GOT3 (cell line): ENCODE measurements around the gene CLDN11.

Source experiments
- DNase-seq: peaks from one replicate; lab custom pipeline; 2025; ENCODE audit warnings: mixed read lengths; lab: John Stamatoyannopoulos, UW

CLDN11 gene

DNA sequence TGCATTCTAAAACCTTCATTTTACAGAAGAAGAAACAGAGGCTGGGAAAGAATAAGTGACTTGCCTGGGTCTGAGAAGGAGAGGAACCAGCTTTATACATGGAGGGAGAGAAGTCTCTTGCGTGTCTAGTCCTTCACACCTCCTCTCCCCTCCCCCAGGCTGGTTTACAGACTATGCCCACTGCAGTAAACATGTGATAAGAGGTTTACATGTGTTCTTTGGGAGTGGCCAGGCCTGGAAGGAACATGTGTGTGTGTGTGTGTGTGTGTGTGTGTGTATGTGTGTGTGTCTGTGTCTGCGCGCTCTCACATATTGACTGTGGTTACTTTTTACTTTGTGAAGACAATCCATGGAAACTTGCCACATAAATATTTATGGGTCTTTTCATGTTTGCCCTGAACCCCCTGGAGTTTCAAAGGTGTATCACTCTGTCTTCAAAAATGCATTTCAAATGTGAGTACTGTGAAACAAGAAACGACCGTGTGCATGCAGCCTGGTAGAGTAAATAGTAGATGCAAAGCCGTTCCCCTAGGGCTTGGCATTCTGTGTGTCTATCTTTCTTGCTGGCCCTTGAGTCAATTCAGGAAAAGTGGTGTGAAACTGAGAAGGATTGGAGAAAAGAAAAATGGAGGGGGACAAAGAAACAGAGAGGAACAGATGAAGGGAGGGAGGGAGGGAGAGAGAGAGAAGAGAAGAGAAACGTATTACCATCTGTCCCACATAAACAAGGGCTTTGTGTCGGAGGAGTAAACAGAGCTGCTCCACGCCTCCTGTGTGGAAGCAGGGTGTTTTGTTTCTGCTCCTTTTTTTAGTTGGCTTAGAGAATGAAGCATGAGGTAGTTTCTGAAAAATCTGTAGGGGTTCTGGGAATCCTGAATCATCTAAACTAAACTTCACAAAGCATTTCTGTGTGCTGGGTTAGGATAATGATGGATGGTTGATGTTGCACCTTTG, 51.7 kb downstream of the CLDN11 start:
- no peak for DNase-seq

DNA sequence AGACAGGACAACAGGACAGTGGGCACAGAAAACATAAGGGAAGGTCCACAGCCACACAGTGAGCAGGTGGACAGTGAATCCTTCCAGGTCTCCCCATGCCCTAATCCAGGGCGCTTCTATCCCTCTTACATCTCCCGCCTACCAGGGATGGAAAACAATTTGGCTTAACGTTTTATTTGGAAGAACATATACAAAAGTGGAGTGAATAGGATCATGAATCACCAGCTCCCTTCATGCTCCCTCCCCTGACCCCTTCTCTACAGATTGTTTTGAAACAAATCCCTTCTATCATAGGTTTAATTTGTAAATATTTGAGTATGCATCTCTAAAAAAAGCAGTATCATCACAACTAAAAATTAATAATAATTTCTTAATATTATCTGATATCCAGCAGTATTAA, 52.5 kb downstream of the CLDN11 start:
- no peak for DNase-seq

DNA sequence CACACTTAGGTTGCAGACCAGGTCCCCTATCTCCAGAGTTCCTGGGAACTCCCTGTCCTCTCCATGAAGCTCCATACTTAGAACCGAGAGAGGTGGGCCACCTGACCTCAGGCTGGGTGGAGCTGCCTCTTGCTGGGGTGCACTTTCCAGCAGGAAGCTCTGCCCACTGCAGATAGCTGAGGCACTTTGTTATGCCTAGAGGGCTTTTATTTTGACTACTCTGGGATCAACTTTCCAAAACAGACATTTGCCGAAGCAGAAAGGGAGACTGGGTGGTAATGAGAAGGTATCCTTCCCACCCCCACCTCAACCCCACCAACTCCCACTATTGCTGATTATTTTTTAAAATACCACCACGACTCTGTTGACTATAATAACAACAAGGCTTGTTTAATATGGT, 54.7 kb downstream of the CLDN11 start:
- no peak for DNase-seq

DNA sequence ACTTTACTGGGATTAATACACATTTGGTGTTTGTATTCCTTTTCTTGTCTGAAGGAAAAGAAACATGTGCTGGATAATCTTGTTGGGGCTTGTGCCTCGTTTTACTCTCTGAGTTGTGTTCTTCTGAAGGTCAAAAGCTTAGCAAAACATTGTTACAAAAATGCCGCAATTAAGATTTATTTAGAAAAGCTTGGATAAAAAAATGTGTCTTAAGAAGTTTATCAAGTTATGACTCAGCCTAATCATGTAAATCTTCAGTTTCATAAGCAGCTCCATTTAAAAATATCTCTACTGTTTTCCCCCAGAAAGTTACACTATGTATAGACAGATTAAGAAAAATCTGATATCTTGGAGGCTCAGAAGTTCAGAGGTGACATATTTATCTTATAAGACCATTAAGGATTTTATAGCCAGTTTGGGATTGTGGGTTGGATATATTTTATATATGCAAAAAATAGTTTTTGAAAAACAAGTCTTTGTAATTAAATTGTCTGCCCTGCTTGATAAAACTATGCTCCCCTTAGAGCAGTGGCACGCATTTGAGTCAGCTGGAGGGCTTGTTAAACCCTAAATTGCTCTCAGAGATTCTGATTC, 56.5 kb downstream of the CLDN11 start:
- DNase-seq: no peak

DNA sequence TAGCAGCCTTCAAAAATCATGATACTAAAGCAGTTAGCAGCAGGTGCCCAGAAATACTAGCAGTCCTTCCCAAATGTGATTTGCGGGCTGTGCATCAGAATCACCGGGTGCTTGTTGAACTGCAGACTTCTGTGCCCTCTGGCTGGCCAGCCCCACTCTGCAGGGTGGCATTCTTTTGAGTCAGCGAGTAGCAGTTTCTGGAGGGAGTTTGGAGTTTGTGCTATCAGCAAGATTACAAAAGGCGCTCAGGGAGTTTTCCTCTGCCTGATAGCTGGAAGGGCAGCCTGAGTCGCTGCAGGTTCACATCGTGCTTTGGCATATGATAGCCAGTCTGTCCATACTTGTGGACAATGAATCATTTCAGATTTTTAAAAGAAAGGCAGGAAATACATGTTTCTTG, 57.6 kb downstream of the CLDN11 start:
- DNase-seq: no peak

DNA sequence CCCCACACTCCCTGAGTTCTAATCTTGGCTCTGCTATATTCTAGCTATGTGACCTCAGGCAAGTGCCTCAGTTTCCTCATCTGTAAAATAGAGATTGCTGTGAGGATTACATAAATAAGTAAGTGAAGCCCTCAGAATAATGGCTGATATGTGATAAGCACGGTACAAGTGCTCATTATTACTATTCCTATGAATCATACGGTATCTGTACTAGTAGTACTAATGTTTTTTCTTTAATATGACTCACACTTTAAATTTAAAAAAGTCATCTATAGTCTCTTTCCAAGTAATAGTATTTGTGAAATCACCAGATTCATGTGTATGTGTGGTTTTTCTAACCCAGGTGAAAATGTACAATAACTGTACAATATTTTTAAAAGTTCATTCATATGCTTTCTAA, 58.7 kb downstream of the CLDN11 start:
- DNase-seq: no peak

DNA sequence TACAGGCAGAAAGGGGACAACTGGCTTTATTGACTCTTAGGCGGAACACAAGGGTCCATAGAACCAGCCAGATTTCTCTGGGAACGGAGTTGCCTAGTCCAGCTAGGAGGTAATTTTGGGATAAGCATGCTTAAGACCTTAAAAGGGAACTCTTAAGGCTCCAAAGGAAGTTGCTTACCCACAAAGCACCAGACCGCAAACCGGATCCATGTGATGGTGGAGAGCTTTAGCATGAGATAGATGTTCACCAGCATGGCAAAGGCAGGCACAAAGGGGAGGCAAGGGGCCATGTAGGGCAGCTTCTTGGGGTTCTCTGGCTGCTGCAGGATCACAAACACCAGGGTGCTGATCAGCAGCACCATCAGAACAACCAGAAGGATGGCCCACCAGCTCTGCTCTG, 61.4 kb downstream of the CLDN11 start:
- DNase-seq: no peak

DNA sequence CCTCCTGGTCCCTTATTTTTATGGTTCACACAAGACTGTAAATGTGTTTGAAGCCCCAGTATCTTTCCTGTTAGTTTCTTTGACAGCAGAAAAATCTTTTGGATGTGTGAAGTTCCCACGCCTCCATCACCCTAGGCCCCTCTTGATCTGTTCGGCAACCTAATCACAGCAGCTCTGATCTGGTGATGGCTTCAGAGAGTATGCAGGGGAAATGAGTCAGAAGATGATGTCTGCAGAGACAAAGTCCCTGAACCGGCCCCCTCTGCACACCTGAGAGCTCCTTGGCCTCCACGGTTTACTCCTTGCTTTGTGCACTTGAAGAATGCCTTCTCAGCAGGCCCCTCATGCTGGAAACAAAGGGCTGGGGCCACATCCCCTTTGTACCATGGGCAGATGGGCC, 63.5 kb downstream of the CLDN11 start:
- no peak for DNase-seq

DNA sequence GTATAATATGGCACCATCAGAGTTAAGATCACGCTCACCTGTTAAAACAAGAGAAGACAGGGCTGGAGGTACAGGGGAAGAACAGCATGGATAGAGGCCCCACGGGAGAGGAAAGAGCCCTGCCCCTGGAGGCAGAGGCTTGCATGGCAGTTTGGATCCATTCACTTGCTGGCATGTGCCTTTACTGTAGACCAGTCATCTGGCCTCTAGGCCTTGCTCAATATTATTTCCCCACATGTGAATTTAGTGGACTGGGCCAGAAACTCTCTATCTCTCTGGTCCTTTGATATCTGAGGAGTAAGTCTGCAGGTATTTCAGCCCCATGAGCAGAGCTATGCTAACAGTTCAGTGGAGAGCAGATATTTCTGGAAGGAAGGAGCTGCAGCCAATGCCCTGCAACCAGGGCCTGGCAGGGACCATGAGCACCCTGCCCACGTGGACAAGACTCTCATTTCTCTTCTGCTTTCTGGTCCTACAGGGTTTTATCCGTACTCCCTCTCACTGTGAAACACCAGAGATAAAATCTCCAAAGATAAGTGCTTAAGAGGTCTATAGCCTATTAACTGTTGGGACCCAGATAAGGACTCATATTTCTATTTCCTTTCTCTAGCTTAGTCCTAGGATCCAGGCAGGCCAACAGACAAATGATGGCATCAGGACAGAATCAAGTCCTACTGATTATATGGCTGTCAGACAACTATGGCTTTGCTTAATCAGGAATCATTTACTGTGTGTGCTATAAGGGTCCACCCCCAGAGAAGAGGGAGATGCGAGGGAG, 65.0 kb downstream of the CLDN11 start:
- DNase-seq: no peak
